HepG2 (cell line): Measurements from ENCODE around the gene KRTAP17-1. TPM values are rescaled to one million over a fixed set of nuclear protein-coding genes. Genes with fewer than 3 reads are reported as not detected.

ENCODE experiments used
- ATAC-seq: fragments of 200-7000 bp; cut with Tn5 transposase; 3 replicates; pipeline ENCODE4 v1.9.1; 2020; ENCODE audit warnings: mild to moderate bottlenecking, moderate library complexity
- BruUV-seq: library from RNA; stranded (reverse); fragments of 400-500 nt; replicated peaks from 2 replicates; lab custom pipeline; 2021; lab: Mats Ljungman, UMichigan
- CTCF ChIA-PET: fragments of 300-600 bp; formaldehyde crosslinking; extraction: SDS; loops from one replicate; lab custom pipeline; 2021; ENCODE audit warnings: low total read pairs, inconsistent platforms, low intra/inter-chr PET ratio; lab: Yijun Ruan, JAX
- POLR2A ChIA-PET: fragments of 350-600 bp; sonication (Branson Sonifier 250); formaldehyde crosslinking; loops from one replicate; lab custom pipeline; 2020; ENCODE audit warnings: antibody characterized with exemption, inconsistent platforms; lab: Yijun Ruan, JAX
- DNase-seq: peaks from one replicate; pipeline ENCODE4 v3.0.0-alpha.2; 2015; ENCODE audit warnings: low spot score
- FAIRE-seq: peaks from 3 replicates; lab custom pipeline; 2011; peaks lifted over from hg19 to GRCh38; lab: Jason Lieb, UNC
- H2AFZ ChIP-seq: one replicate; pipeline ENCODE4 v1.6.1; 2011; ENCODE audit warnings: low read length, inconsistent platforms
- H3K27ac ChIP-seq: fragments of 300-600 bp; 3 replicates; pipeline ENCODE4 v1.8.0; 2011; ENCODE audit warnings: mixed run types, mild to moderate bottlenecking, mixed read lengths, low read length, inconsistent platforms; ENCODE audit not compliant: insufficient read depth; ENCODE audit errors: extremely low read length
- H3K27me3 ChIP-seq, 2 experiments: fragments of 200-600 bp in 1 of 2; 2 replicates in 1 of 2; 3 replicates in 1 of 2; pipeline versions ENCODE4 v1.6.0 to v1.8.0; 2011; ENCODE audit warnings: low read length in 2 of 2, mild to moderate bottlenecking in 2 of 2, moderate library complexity in 2 of 2, inconsistent platforms in 1 of 2; ENCODE audit not compliant: insufficient read depth in 2 of 2, control insufficient read depth in 1 of 2
- H3K36me3 ChIP-seq, 2 experiments: fragments of 200-600 bp in 1 of 2; replicated peaks in 1 of 2; 2 replicates in 1 of 2; 3 replicates in 1 of 2; pipeline versions ENCODE4 v1.5.1 to v1.8.0; 2011; ENCODE audit warnings: low read length in 2 of 2, inconsistent platforms in 1 of 2; ENCODE audit not compliant: insufficient read depth in 2 of 2, control insufficient read depth in 1 of 2
- H3K4me1 ChIP-seq: 2 replicates; pipeline ENCODE4 v1.5.1; 2012; ENCODE audit warnings: low read length, inconsistent platforms; ENCODE audit not compliant: insufficient read depth
- H3K4me2 ChIP-seq: 2 replicates; pipeline ENCODE4 v1.6.0; 2011; ENCODE audit warnings: low read depth, low read length, inconsistent platforms
- H3K4me3 ChIP-seq, 3 experiments: fragments of 200-600 bp in 1 of 3; sonication (generic), shearing (Covaris generic) in 1 of 3; replicated peaks in 1 of 3; 2 replicates each; pipeline ENCODE4 v1.5.1; 2011 to 2016; ENCODE audit warnings: low read length in 3 of 3, inconsistent platforms in 2 of 3, low read depth in 2 of 3, mild to moderate bottlenecking in 2 of 3, control low read depth in 1 of 3, mixed read lengths in 1 of 3; ENCODE audit not compliant: insufficient read depth in 1 of 3
- H3K79me2 ChIP-seq: one replicate; pipeline ENCODE4 v1.6.1; 2011; ENCODE audit warnings: low read length, inconsistent platforms; ENCODE audit not compliant: insufficient read depth
- H3K9ac ChIP-seq: 2 replicates; pipeline ENCODE4 v1.6.0; 2011; ENCODE audit warnings: mild to moderate bottlenecking, low read depth, low read length, inconsistent platforms; ENCODE audit not compliant: insufficient read depth
- H3K9me3 ChIP-seq: 2 replicates; pipeline ENCODE4 v1.5.1; 2012; ENCODE audit warnings: mild to moderate bottlenecking, low read length
- H4K20me1 ChIP-seq: 2 replicates; pipeline ENCODE4 v1.6.0; 2011; ENCODE audit warnings: inconsistent platforms, mild to moderate bottlenecking, low read length, moderate library complexity; ENCODE audit not compliant: insufficient read depth
- CBX5 ChIP-seq: sonication (generic); formaldehyde crosslinking; IDR thresholded peaks from 2 replicates; pipeline ENCODE4 v1.4.0; 2020; ENCODE audit warnings: missing genetic modification reagents, borderline replicate concordance
- CENPT ChIP-seq: sonication (generic); formaldehyde crosslinking; IDR thresholded peaks from 2 replicates; pipeline ENCODE4 v1.8.0; 2022; ENCODE audit warnings: low read depth, mild to moderate bottlenecking, moderate library complexity, missing genetic modification reagents
- ETS1 ChIP-seq: sonication (generic); formaldehyde crosslinking; IDR thresholded peaks from 2 replicates; pipeline ENCODE4 v1.4.0; 2020; ENCODE audit warnings: missing genetic modification reagents
- FOSL1 ChIP-seq: sonication (generic); formaldehyde crosslinking; IDR thresholded peaks from 2 replicates; pipeline ENCODE4 v1.9.0; 2021; ENCODE audit warnings: missing genetic modification reagents, borderline replicate concordance
- GLMP ChIP-seq: sonication (generic); formaldehyde crosslinking; IDR thresholded peaks from 2 replicates; pipeline ENCODE4 v1.9.0; 2021; ENCODE audit warnings: missing genetic modification reagents, mild to moderate bottlenecking, borderline replicate concordance
- SOX5 ChIP-seq: IDR thresholded peaks from 2 replicates; pipeline ENCODE4 v1.6.1; 2016; ENCODE audit warnings: borderline replicate concordance
- ZMYM4 ChIP-seq: sonication (generic); formaldehyde crosslinking; IDR thresholded peaks from 2 replicates; pipeline ENCODE4 v1.8.1; 2023; ENCODE audit warnings: mild to moderate bottlenecking, missing genetic modification reagents
- ZNF354B ChIP-seq: sonication (generic); formaldehyde crosslinking; IDR thresholded peaks from 2 replicates; pipeline ENCODE4 v1.8.0; 2022; ENCODE audit warnings: mild to moderate bottlenecking, missing genetic modification reagents
- ZNF558 ChIP-seq: sonication (generic); formaldehyde crosslinking; IDR thresholded peaks from 2 replicates; pipeline ENCODE4 v1.9.0; 2022; ENCODE audit warnings: mild to moderate bottlenecking, missing genetic modification reagents, borderline replicate concordance
- ZNF563 ChIP-seq: sonication (generic); formaldehyde crosslinking; IDR thresholded peaks from 2 replicates; pipeline ENCODE4 v1.8.0; 2022; ENCODE audit warnings: mild to moderate bottlenecking, moderate library complexity, missing genetic modification reagents
- ZNF615 ChIP-seq: sonication (generic); formaldehyde crosslinking; IDR thresholded peaks from 2 replicates; pipeline ENCODE4 v1.5.0; 2020; ENCODE audit warnings: mild to moderate bottlenecking, missing genetic modification reagents, borderline replicate concordance
- ZNF772 ChIP-seq: sonication (generic); formaldehyde crosslinking; IDR thresholded peaks from 2 replicates; pipeline ENCODE4 v1.5.0; 2020; ENCODE audit warnings: mild to moderate bottlenecking, missing genetic modification reagents
- WGBS: methylation state at CpG from one replicate; pipeline ENCODE4 v1.1.6; 2017; ENCODE audit warnings: low lambda C conversion rate; 5-methylcytosine and 5-hydroxymethylcytosine counted together
- in situ Hi-C: cut with HindIII; loops from 2 replicates; pipeline ENCODE4 v1.10.0; 2017; ENCODE audit warnings: low pct_unique_long_range_greater_than_20kb; ENCODE audit not compliant: extremely low pct_ligation_motif_present
- intact Hi-C: fragments of 100-400 bp; cut with micrococcal nuclease; formaldehyde crosslinking; loops from one replicate; pipeline ENCODE4 v1.10.0; 2022; ENCODE audit not compliant: unreplicated experiment
- polyA plus RNA-seq, 8 experiments: library from polyadenylated mRNA; depleted of rRNA in 3 of 8; stranded (reverse) in 7 of 8; unstranded in 1 of 8; fragments of >200 nt; fragmentation: Illumina TruSeq in 4 of 8; extraction: Trizol in 4 of 8; gene quantifications; 2 replicates each; pipeline versions ENCODE4 v1.2.1 to v1.2.3, GENCODE V29; 2011 to 2016; ENCODE audit warnings: low read depth in 4 of 8, missing spikeins in 1 of 8, mixed read lengths in 1 of 8; ENCODE audit not compliant: insufficient read depth in 1 of 8
- total RNA-seq, 5 experiments: library from RNA; depleted of rRNA; stranded (reverse); fragments of >200 nt; fragmentation: Illumina TruSeq; extraction: Trizol; gene quantifications; 2 replicates each; pipeline ENCODE4 v1.2.3, GENCODE V29; 2016; ENCODE audit warnings: low read depth in 1 of 5
- TF ChIP-seq, protein P1 (sequence below): sonication (generic); formaldehyde crosslinking; IDR thresholded peaks from 2 replicates; pipeline ENCODE4 v1.4.0; 2020; ENCODE audit warnings: missing genetic modification reagents

The KRTAP17-1 gene
- total and polyA plus RNA-seq, 2 of the 13 experiments (the other 11 are each of a cell fraction or from before 2014, with no cell fraction given): not detected

DNA sequence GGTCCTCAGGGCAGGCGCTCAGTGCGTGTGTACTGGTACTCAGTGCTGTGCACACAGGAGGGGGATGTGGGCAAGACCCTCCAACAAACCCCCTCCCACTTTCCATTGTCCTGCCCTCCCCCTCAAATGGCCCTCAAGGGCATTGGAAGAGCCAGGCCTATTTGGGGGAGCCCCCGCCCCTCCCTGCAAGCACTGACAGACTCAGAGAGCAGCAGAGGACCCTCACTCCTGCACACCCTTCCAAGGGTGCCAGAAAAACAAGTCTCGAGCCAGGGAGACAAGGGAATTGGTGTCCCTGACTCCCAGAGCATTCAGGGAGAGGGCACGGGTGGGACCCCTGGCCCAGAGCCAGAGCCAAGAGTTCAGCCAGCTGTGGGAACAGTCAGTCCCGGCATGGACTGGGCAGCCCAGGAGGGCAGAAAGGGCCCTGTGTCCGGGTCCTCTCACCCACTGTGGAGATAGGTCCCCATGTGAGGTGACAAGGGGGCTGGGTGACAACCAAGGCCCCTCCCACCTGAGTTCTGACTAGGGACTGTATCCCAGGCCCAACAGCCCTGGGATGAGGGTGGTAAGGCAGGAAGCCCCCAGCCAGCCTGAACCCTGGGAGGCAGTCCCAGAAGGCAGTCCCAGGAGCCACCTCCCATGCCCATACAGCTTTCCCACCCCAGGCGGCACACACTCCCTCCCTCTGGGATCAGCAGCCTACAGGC lies 12.1 kb upstream of the KRTAP17-1 start:
- no peaks in the 10 kb centered on the region for H4K20me1 ChIP-seq
- WGBS: 21% methylated on average over 8 of the region's 8 CpGs
- FAIRE-seq (no peak), ATAC-seq (no peak), DNase-seq (no peak)
- in situ Hi-C loops: no loop called here
- no peak overlapping the region for H2AFZ ChIP-seq
- no peaks in the 10 kb centered on the region for H3K4me1 ChIP-seq
- TF ChIP-seq ZNF772 (no peak), CBX5 (no peak), ZMYM4 (CRISPR knock-in tag) (no peak), ZNF615 (CRISPR knock-in tag) (no peak), ZNF563 (CRISPR knock-in tag) (no peak), SOX5 (no peak), CENPT (CRISPR knock-in tag) (no peak), GLMP (no peak), FOSL1 (CRISPR knock-in tag) (no peak), ZNF558 (CRISPR knock-in tag) (no peak), ETS1 (no peak), ZNF354B (CRISPR knock-in tag) (no peak)
- TF ChIP-seq, protein P1, sequence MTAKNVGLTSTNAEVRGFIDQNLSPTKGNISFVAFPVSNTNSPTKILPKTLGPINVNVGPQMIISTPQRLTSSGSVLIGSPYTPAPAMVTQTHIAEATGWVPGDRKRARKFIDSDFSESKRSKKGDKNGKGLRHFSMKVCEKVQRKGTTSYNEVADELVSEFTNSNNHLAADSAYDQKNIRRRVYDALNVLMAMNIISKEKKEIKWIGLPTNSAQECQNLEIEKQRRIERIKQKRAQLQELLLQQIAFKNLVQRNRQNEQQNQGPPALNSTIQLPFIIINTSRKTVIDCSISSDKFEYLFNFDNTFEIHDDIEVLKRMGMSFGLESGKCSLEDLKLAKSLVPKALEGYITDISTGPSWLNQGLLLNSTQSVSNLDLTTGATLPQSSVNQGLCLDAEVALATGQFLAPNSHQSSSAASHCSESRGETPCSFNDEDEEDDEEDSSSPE (CRISPR knock-in tag): no peak
- TF ChIP-seq, all 625 proteins: peak for 0
- no TSS peak for BruUV-seq
- Histone ChIP-seq H3K27me3 (peaks cover 0 to 9% of the 10 kb centered on the region in 2 experiments; a peak in 1 of 5 replicates), H3K9ac (no peak overlapping the region), H3K9me3 (no peaks in the 10 kb centered on the region), H3K4me3 (no peak overlapping the region), H3K4me2 (no peak overlapping the region), H3K36me3 (no peaks in the 10 kb centered on the region), H3K27ac (no peak overlapping the region), H3K79me2 (no peaks in the 10 kb centered on the region)
- ChIA-PET CTCF (no interaction called here), POLR2A (no interaction called here)
- intact Hi-C loops: no loop called here
